Coronary artery (tissue), 2 donors: ENCODE data around the gene RCC1.
A peak's percentile ranks its signal among the peaks of the same experiment; 100 is the strongest.
"Not testable (repeated sequence)": the region's sequence is repeated elsewhere in the genome, so short reads cannot be mapped to it uniquely, and the experiment has no call there.

Source experiments
- DNase-seq: peaks from one replicate; pipeline ENCODE4 v3.0.0-alpha.2; 2017; ENCODE audit warnings: low spot score
- H3K27ac ChIP-seq, 2 donors: fragments of 200-600 bp; sonication (generic); one replicate each; pipeline ENCODE4 v1.5.1; 2016 to 2019
- H3K4me3 ChIP-seq: fragments of 200-600 bp; sonication (generic); 2 replicates; pipeline ENCODE4 v1.5.1; 2016; ENCODE audit warnings: mild to moderate bottlenecking, moderate library complexity
- CTCF ChIP-seq: fragments of 200-600 bp; sonication (generic); IDR thresholded peaks from one replicate; pipeline ENCODE4 v1.5.1; 2019; ENCODE audit warnings: antibody characterized with exemption

Gene RCC1

GRCh38 chr1:28510970-28511440 lies 5.2 kb downstream of the RCC1 start:
- H3K4me3 ChIP-seq: peak overlapping the region; percentile 93
- no peak overlapping the region for H3K27ac ChIP-seq
- DNase-seq: no peak
- TF ChIP-seq CTCF: no peak

- H3K27ac ChIP-seq: no peak overlapping the region
These were observed 6.3 kb downstream of the RCC1 start for GRCh38 chr1:28512058-28512611.

GRCh38 chr1:28514445-28514933 lies 8.6 kb downstream of the RCC1 start:
- H3K27ac ChIP-seq, H3K4me3 ChIP-seq, DNase-seq: not testable (repeated sequence)

More at GRCh38 chr1:28512058-28512611, 6.3 kb downstream of the RCC1 start:
- TF ChIP-seq CTCF: no peak
- DNase-seq: no peak
- H3K4me3 ChIP-seq: no peak overlapping the region

GRCh38 chr1:28516518-28516956 lies 10.7 kb downstream of the RCC1 start:
- H3K27ac ChIP-seq: no peak overlapping the region
- no peak for TF ChIP-seq CTCF
- DNase-seq: no peak
- H3K4me3 ChIP-seq: no peak overlapping the region

GRCh38 chr1:28517649-28517999 lies 11.8 kb downstream of the RCC1 start:
- Histone ChIP-seq H3K27ac (peak overlapping the region in 1 of 2 donors; percentile 89), H3K4me3 (peak overlapping the region; percentile 92)
- no peak for TF ChIP-seq CTCF
- no peak for DNase-seq

GRCh38 chr1:28518000-28518744 lies 12.3 kb downstream of the RCC1 start:
- Histone ChIP-seq H3K27ac (peak overlapping the region in 1 of 2 donors; percentile 89), H3K4me3 (peak overlapping the region; percentile 92)
- DNase-seq: peak; percentile 90
- TF ChIP-seq CTCF: peak; percentile 95

GRCh38 chr1:28518745-28519341 lies 13.0 kb downstream of the RCC1 start:
- no peak for DNase-seq
- Histone ChIP-seq H3K4me3 (peak overlapping the region; percentile 92), H3K27ac (peak overlapping the region in 1 of 2 donors; percentile 89)
- no peak for TF ChIP-seq CTCF
